HL-60 (cell line): ENCODE data around the gene FXN.

Experiments
- DNase-seq, 2 experiments: peaks; one replicate each; pipeline ENCODE4 v3.0.0-alpha.2; 2010 to 2020; ENCODE audit warnings: low read depth in 1 of 2, low spot score in 1 of 2
- H3K27ac ChIP-seq: fragments of 250-450 bp; sonication (Bioruptor Pico); replicated peaks from 2 replicates; pipeline ENCODE4 v1.5.1; 2020; ENCODE audit warnings: mild to moderate bottlenecking, moderate library complexity
- H3K27me3 ChIP-seq: fragments of 250-450 bp; sonication (Bioruptor Pico); 2 replicates; pipeline ENCODE4 v1.5.1; 2021; ENCODE audit warnings: mild to moderate bottlenecking, moderate library complexity; ENCODE audit not compliant: insufficient read depth, poor library complexity, severe bottlenecking
- H3K4me3 ChIP-seq: replicated peaks from 2 replicates; pipeline ENCODE4 v1.5.1; 2011; ENCODE audit warnings: mild to moderate bottlenecking, control low read depth, low read length; ENCODE audit not compliant: insufficient read depth
- GABPA ChIP-seq: IDR thresholded peaks from 2 replicates; pipeline ENCODE4 v1.6.1; 2012; ENCODE audit warnings: low read depth
- POLR2AphosphoS5 ChIP-seq: IDR thresholded peaks from 2 replicates; pipeline ENCODE4 v1.6.1; 2012; ENCODE audit warnings: low read depth
- REST ChIP-seq: IDR thresholded peaks from 2 replicates; pipeline ENCODE4 v1.6.1; 2012; ENCODE audit warnings: low read depth; ENCODE audit not compliant: insufficient replicate concordance
- SPI1 ChIP-seq: IDR thresholded peaks from 2 replicates; pipeline ENCODE4 v1.6.1; 2012; ENCODE audit warnings: low read depth, mild to moderate bottlenecking, borderline replicate concordance
- TF ChIP-seq, protein P1 (sequence below): IDR thresholded peaks from one replicate; pipeline ENCODE4 v1.5.1; 2011; ENCODE audit warnings: low read length, control low read depth, inconsistent platforms; ENCODE audit not compliant: insufficient read depth

Gene FXN

DNA sequence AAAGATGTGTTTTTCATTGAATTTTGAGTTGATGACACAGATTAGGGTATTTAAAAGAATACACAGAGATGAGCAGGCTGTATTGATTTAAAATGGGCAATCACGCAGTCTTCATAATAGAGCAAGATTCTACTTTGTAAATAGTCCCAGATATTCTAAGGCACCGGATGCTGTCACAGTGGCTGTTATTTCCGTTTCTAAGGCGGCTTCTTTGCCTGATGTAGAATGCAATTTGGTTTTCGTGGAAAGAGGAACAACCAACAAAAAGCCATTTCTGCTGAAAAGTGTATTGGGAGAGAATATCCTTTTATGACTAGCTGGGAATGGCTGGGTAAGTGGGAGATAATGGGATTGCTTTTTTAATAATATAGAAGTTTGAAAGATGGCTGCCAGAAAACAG is 39.1 kb upstream of the FXN start:
- Histone ChIP-seq H3K27me3 (no peaks in the 10 kb centered on the region), H3K27ac (peak overlapping the region; percentile 60), H3K4me3 (no peak overlapping the region)
- TF ChIP-seq GABPA = peak; percentile 72
- TF ChIP-seq SPI1 = 0 out of 2 replicates have a peak, but pooled peaks have one; percentile 1
- no peak for TF ChIP-seq REST
- TF ChIP-seq, protein P1, sequence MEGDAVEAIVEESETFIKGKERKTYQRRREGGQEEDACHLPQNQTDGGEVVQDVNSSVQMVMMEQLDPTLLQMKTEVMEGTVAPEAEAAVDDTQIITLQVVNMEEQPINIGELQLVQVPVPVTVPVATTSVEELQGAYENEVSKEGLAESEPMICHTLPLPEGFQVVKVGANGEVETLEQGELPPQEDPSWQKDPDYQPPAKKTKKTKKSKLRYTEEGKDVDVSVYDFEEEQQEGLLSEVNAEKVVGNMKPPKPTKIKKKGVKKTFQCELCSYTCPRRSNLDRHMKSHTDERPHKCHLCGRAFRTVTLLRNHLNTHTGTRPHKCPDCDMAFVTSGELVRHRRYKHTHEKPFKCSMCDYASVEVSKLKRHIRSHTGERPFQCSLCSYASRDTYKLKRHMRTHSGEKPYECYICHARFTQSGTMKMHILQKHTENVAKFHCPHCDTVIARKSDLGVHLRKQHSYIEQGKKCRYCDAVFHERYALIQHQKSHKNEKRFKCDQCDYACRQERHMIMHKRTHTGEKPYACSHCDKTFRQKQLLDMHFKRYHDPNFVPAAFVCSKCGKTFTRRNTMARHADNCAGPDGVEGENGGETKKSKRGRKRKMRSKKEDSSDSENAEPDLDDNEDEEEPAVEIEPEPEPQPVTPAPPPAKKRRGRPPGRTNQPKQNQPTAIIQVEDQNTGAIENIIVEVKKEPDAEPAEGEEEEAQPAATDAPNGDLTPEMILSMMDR = no peak
- TF ChIP-seq POLR2AphosphoS5 = no peak
- DNase-seq = peak in 1 of 2 experiments; percentile 55

DNA sequence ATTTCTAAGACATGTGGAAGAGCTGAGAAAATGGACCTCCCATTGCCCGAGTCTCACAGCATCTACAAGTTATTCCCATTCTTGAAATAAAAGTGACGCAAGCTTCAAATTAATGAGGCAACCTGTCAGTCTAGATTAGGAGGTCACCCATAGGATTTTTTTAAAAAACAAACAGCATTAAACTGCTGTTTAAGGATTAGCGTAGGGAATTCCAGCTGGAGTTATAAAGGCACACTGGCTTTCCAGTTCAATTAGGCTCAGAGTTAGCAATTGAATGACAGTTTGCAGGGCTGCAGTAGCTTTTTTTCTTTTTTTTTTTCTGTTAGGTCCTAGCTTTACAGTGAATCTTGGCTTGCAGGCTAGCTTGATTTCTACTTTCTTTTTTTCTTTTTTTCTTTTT is 37.9 kb upstream of the FXN start:
- TF ChIP-seq REST = no peak
- no peak for TF ChIP-seq SPI1
- no peak for TF ChIP-seq GABPA
- no peak for TF ChIP-seq POLR2AphosphoS5
- TF ChIP-seq, protein P1 = no peak
- H3K4me3 ChIP-seq = no peak overlapping the region
- H3K27me3 ChIP-seq = no peaks in the 10 kb centered on the region
- no peak overlapping the region for H3K27ac ChIP-seq
- no peak for DNase-seq

DNA sequence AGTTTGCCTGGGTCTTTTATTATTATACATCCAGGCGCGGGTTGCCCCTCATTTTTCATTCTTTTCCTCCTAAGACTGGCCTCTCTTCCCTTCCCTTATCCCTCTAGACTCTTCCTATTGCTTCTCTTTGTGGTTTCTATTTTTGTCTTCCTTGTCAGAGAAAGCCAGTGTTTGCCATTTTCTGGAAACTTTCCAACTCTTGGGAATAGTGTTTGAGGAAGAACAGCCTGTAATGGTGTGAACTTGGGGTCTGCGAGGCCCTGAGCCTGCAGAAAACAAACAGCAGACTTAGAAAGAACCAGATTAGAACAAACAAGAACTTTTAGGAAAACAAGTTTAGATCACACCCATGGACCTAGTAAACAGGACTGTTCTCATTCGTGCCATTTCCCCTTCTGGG is 37.2 kb upstream of the FXN start:
- H3K27ac ChIP-seq = no peak overlapping the region
- no peak for TF ChIP-seq POLR2AphosphoS5
- TF ChIP-seq REST = no peak
- H3K4me3 ChIP-seq = no peak overlapping the region
- no peaks in the 10 kb centered on the region for H3K27me3 ChIP-seq
- no peak for DNase-seq

- TF ChIP-seq, protein P1 = no peak
- TF ChIP-seq POLR2AphosphoS5 (no peak), REST (no peak), GABPA (no peak), SPI1 (no peak)
- Histone ChIP-seq H3K27ac (no peak overlapping the region), H3K4me3 (no peak overlapping the region), H3K27me3 (no peaks in the 10 kb centered on the region)
- no peak for DNase-seq
Measured at GRCh38 chr9:68998812-68999211, 36.7 kb upstream of the FXN start.
